Activated CD4-positive, alpha-beta T cell treated with anti-CD3 and anti-CD28 coated beads, Interleukin-10, Interleukin-2, amounts not matched to agents 100 ng/mL and 50 ng/mL, durations not matched to agents 16 hours and 8 hours (primary cell): Measurements from ENCODE around the gene SYNE1.

Experiments
- DNase-seq: peaks from one replicate; pipeline ENCODE4 v3.0.0-alpha.2; 2020

SYNE1 gene

GRCh38 chr6:152310371-152310954 lies 326.7 kb downstream of the SYNE1 start:
- no peak for DNase-seq

- peak; percentile 86 for DNase-seq
These were observed 327.5 kb downstream of the SYNE1 start for GRCh38 chr6:152309648-152310047.

- no peak for DNase-seq
These were observed 328.2 kb downstream of the SYNE1 start for GRCh38 chr6:152309006-152309405.

- no peak for DNase-seq
These were observed 328.9 kb downstream of the SYNE1 start for GRCh38 chr6:152308306-152308705.

GRCh38 chr6:152305672-152306071 lies 331.5 kb downstream of the SYNE1 start:
- DNase-seq = no peak

GRCh38 chr6:152301765-152302568 lies 335.2 kb downstream of the SYNE1 start:
- DNase-seq = peak; percentile 93

- DNase-seq = no peak
These were observed 336.0 kb downstream of the SYNE1 start for GRCh38 chr6:152301021-152301764.

- DNase-seq = no peak
These were observed 336.6 kb downstream of the SYNE1 start for GRCh38 chr6:152300517-152300916.

GRCh38 chr6:152298848-152299735 lies 338.1 kb downstream of the SYNE1 start:
- DNase-seq = no peak

GRCh38 chr6:152298055-152298647 lies 339.0 kb downstream of the SYNE1 start:
- no peak for DNase-seq

GRCh38 chr6:152296648-152297376 lies 340.4 kb downstream of the SYNE1 start:
- no peak for DNase-seq

- no peak for DNase-seq
These were observed 341.2 kb downstream of the SYNE1 start for GRCh38 chr6:152295920-152296319.

GRCh38 chr6:152295346-152295745 lies 341.8 kb downstream of the SYNE1 start:
- no peak for DNase-seq

GRCh38 chr6:152293404-152293803 lies 343.8 kb downstream of the SYNE1 start:
- no peak for DNase-seq

GRCh38 chr6:152292555-152292954 lies 344.6 kb downstream of the SYNE1 start:
- DNase-seq = no peak

GRCh38 chr6:152290693-152291092 lies 346.5 kb downstream of the SYNE1 start:
- DNase-seq = no peak

GRCh38 chr6:152277826-152278329 lies 359.3 kb downstream of the SYNE1 start:
- DNase-seq = no peak

GRCh38 chr6:152273638-152274037 lies 363.5 kb downstream of the SYNE1 start:
- no peak for DNase-seq

- DNase-seq = no peak
These were observed 364.2 kb downstream of the SYNE1 start for GRCh38 chr6:152273002-152273401.

GRCh38 chr6:152272486-152272885 lies 364.7 kb downstream of the SYNE1 start:
- DNase-seq = no peak

GRCh38 chr6:152271776-152272464 lies 365.2 kb downstream of the SYNE1 start:
- DNase-seq = peak; percentile 45
